HEK293 (cell line): ENCODE data around the gene SMO.
A peak's percentile ranks its signal among the peaks of the same experiment; 100 is the strongest.

ENCODE experiments used
- CTCF ChIA-PET: fragments of 350-600 bp; formaldehyde crosslinking; extraction: SDS; loops from one replicate; lab custom pipeline; 2021; ENCODE audit warnings: antibody characterized with exemption; lab: Yijun Ruan, JAX
- POLR2A ChIA-PET: fragments of 300-600 bp; formaldehyde crosslinking; extraction: SDS; loops from one replicate; lab custom pipeline; 2020; ENCODE audit warnings: antibody characterized with exemption, inconsistent platforms; lab: Yijun Ruan, JAX
- H3K27ac ChIP-seq: fragments of 200-500 bp; sonication (Bioruptor generic); 2 replicates; pipeline ENCODE4 v1.5.1; 2014; ENCODE audit warnings: low read depth, low read length, control low read depth, inconsistent platforms; ENCODE audit errors: extremely low read depth
- H3K36me3 ChIP-seq, 2 experiments: fragments of 200-500 bp in 1 of 2; sonication (Bioruptor generic) in 1 of 2; 1 replicate in 1 of 2; 2 replicates in 1 of 2; pipeline ENCODE4 v1.5.1; 2014 to 2017; ENCODE audit warnings: inconsistent platforms in 2 of 2, low read length in 2 of 2; ENCODE audit not compliant: control insufficient read depth in 2 of 2, insufficient read depth in 1 of 2
- H3K4me1 ChIP-seq: fragments of 200-500 bp; sonication (Bioruptor generic); 2 replicates; pipeline ENCODE4 v1.5.1; 2014; ENCODE audit warnings: mild to moderate bottlenecking, low read length, inconsistent platforms; ENCODE audit not compliant: control insufficient read depth, insufficient read depth
- H3K4me3 ChIP-seq: 2 replicates; pipeline ENCODE4 v1.5.1; 2011; ENCODE audit warnings: low read depth, mild to moderate bottlenecking, control low read depth, low read length, moderate library complexity
- H3K9me3 ChIP-seq: fragments of 200-500 bp; sonication (Bioruptor generic); 2 replicates; pipeline ENCODE4 v1.5.1; 2014; ENCODE audit warnings: low read depth, low read length, inconsistent platforms; ENCODE audit not compliant: control insufficient read depth, insufficient read depth
- EGR2 ChIP-seq: fragments of 450-650 bp; formaldehyde crosslinking; IDR thresholded peaks from 2 replicates; pipeline ENCODE4 v1.5.1; 2016; ENCODE audit warnings: low read depth, missing biosample characterization, missing genetic modification characterization
- GLIS1 ChIP-seq: fragments of 450-650 bp; formaldehyde crosslinking; IDR thresholded peaks from 2 replicates; pipeline ENCODE4 v1.5.1; 2016; ENCODE audit warnings: missing biosample characterization, missing genetic modification characterization
- IKZF3 ChIP-seq: fragments of 450-650 bp; IDR thresholded peaks from 2 replicates; pipeline ENCODE4 v1.5.0; 2018; ENCODE audit warnings: missing biosample characterization, mild to moderate bottlenecking, missing genetic modification characterization, moderate library complexity
- INSM2 ChIP-seq: fragments of 450-650 bp; formaldehyde crosslinking; IDR thresholded peaks from 2 replicates; pipeline ENCODE4 v1.5.1; 2016; ENCODE audit warnings: missing biosample characterization, missing genetic modification characterization
- KLF16 ChIP-seq: fragments of 450-650 bp; formaldehyde crosslinking; IDR thresholded peaks from 2 replicates; pipeline ENCODE4 v1.5.1; 2017; ENCODE audit warnings: missing biosample characterization, missing genetic modification characterization
- KLF8 ChIP-seq: fragments of 450-650 bp; formaldehyde crosslinking; IDR thresholded peaks from 2 replicates; pipeline ENCODE4 v1.5.1; 2016; ENCODE audit warnings: missing biosample characterization, missing genetic modification characterization
- MYNN ChIP-seq: fragments of 450-650 bp; formaldehyde crosslinking; IDR thresholded peaks from 2 replicates; pipeline ENCODE4 v1.5.1; 2016; ENCODE audit warnings: missing biosample characterization, missing genetic modification characterization, borderline replicate concordance
- PATZ1 ChIP-seq: fragments of 450-650 bp; formaldehyde crosslinking; IDR thresholded peaks from 2 replicates; pipeline ENCODE4 v1.5.1; 2016; ENCODE audit warnings: missing biosample characterization, missing genetic modification characterization
- PRDM1 ChIP-seq: fragments of 450-650 bp; formaldehyde crosslinking; IDR thresholded peaks from 2 replicates; pipeline ENCODE4; 2016; ENCODE audit warnings: missing biosample characterization, missing genetic modification characterization
- PRDM10 ChIP-seq: fragments of 450-650 bp; formaldehyde crosslinking; IDR thresholded peaks from 2 replicates; pipeline ENCODE4 v1.5.1; 2016; ENCODE audit warnings: missing biosample characterization, missing genetic modification characterization
- SALL2 ChIP-seq: fragments of 450-650 bp; formaldehyde crosslinking; IDR thresholded peaks from 2 replicates; pipeline ENCODE4 v1.5.0; 2017; ENCODE audit warnings: missing biosample characterization, mild to moderate bottlenecking, missing genetic modification characterization, borderline replicate concordance
- SCRT1 ChIP-seq: fragments of 450-650 bp; formaldehyde crosslinking; IDR thresholded peaks from 2 replicates; pipeline ENCODE4 v1.5.1; 2016; ENCODE audit warnings: missing biosample characterization, missing genetic modification characterization, borderline replicate concordance
- SP3 ChIP-seq: fragments of 450-650 bp; formaldehyde crosslinking; IDR thresholded peaks from 2 replicates; pipeline ENCODE4 v1.5.1; 2016; ENCODE audit warnings: missing biosample characterization, missing genetic modification characterization
- SP7 ChIP-seq: fragments of 450-650 bp; formaldehyde crosslinking; IDR thresholded peaks from 2 replicates; pipeline ENCODE4 v1.5.1; 2016; ENCODE audit warnings: missing biosample characterization, missing genetic modification characterization
- ZBTB48 ChIP-seq: fragments of 450-650 bp; formaldehyde crosslinking; IDR thresholded peaks from 2 replicates; pipeline ENCODE4 v1.5.1; 2016; ENCODE audit warnings: missing biosample characterization, missing genetic modification characterization
- ZEB2 ChIP-seq: fragments of 450-650 bp; formaldehyde crosslinking; IDR thresholded peaks from 2 replicates; pipeline ENCODE4 v1.5.1; 2016; ENCODE audit warnings: missing biosample characterization, missing genetic modification characterization
- ZFHX2 ChIP-seq: fragments of 450-650 bp; formaldehyde crosslinking; conservative IDR thresholded peaks from 2 replicates; pipeline ENCODE4 v1.5.1; 2016; ENCODE audit warnings: missing biosample characterization, missing genetic modification characterization
- ZFP37 ChIP-seq: fragments of 450-650 bp; formaldehyde crosslinking; IDR thresholded peaks from 2 replicates; pipeline ENCODE4 v1.5.1; 2016; ENCODE audit warnings: missing biosample characterization, missing genetic modification characterization
- ZIC2 ChIP-seq: fragments of 450-650 bp; formaldehyde crosslinking; IDR thresholded peaks from 2 replicates; pipeline ENCODE4 v1.5.1; 2016; ENCODE audit warnings: missing biosample characterization, missing genetic modification characterization
- ZNF24 ChIP-seq: fragments of 450-650 bp; formaldehyde crosslinking; IDR thresholded peaks from 2 replicates; pipeline ENCODE4 v1.5.1; 2016; ENCODE audit warnings: missing biosample characterization, missing genetic modification characterization
- ZNF366 ChIP-seq: fragments of 450-650 bp; formaldehyde crosslinking; conservative IDR thresholded peaks from 2 replicates; pipeline ENCODE4 v1.5.1; 2016; ENCODE audit warnings: missing biosample characterization, missing genetic modification characterization
- ZNF561 ChIP-seq: fragments of 450-650 bp; IDR thresholded peaks from 2 replicates; pipeline ENCODE4 v1.5.1; 2018; ENCODE audit warnings: missing biosample characterization, missing genetic modification characterization, borderline replicate concordance
- ZNF664 ChIP-seq: fragments of 450-650 bp; formaldehyde crosslinking; IDR thresholded peaks from 2 replicates; pipeline ENCODE4 v1.5.1; 2016; ENCODE audit warnings: missing biosample characterization, missing genetic modification characterization
- ZNF777 ChIP-seq: fragments of 450-650 bp; formaldehyde crosslinking; IDR thresholded peaks from 2 replicates; pipeline ENCODE4 v1.5.1; 2017; ENCODE audit warnings: missing biosample characterization, missing genetic modification characterization, borderline replicate concordance

SMO gene

GRCh38 chr7:129143724-129144094, 44.7 kb upstream of the SMO start:
- POLR2A ChIA-PET, result no interaction called here
- peak; percentile 100 for TF ChIP-seq ZNF664 (tag by site-specific recombination)
- TF ChIP-seq SP7 (tag by site-specific recombination), result no peak
- Histone ChIP-seq H3K4me1 (0 out of 2 replicates have a peak, but pooled peaks cover 2% of the 10 kb centered on the region), H3K9me3 (no peaks in the 10 kb centered on the region), H3K4me3 (peak overlapping the region; percentile 56), H3K36me3 (no peaks in the 10 kb centered on the region), H3K27ac (no peak overlapping the region)
- CTCF ChIA-PET, result interaction anchor here (0.6 to 1.4 kb wide), 6 partner anchors 20 to 133 kb away, joined by 3 to 7 read pairs (median 4); no protein-coding TSS in a partner anchor

- Histone ChIP-seq H3K4me3 (peak within 1 kb of the TSS; percentile 56), H3K4me1 (0 out of 2 replicates have a peak, but pooled peaks cover 2% of the 10 kb centered on the region), H3K9me3 (no peaks in the 10 kb centered on the region), H3K27ac (peak within 1 kb of the TSS; percentile 58; the same call in 1 of the 2 replicates), H3K36me3 (no peaks in the 10 kb centered on the region)
- POLR2A ChIA-PET, result no interaction called here
- CTCF ChIA-PET, result interaction anchor here (0.6 to 1.4 kb wide), 6 partner anchors 20 to 133 kb away, joined by 3 to 7 read pairs (median 4); no protein-coding TSS in a partner anchor
- TF ChIP-seq ZNF366 (tag by site-specific recombination) (peak; percentile 92), ZEB2 (tag by site-specific recombination) (peak; percentile 85), MYNN (tag by site-specific recombination) (no peak), SP3 (no peak), INSM2 (tag by site-specific recombination) (peak; percentile 70; the same call in 1 of the 2 replicates), EGR2 (peak; percentile 43; the same call in 1 of the 2 replicates), SALL2 (tag by site-specific recombination) (no peak), SCRT1 (tag by site-specific recombination) (peak; percentile 100), ZFHX2 (tag by site-specific recombination) (peak; percentile 79), KLF16 (tag by site-specific recombination) (peak; percentile 49; the same call in 1 of the 2 replicates), ZNF561 (tag by site-specific recombination) (0 out of 2 replicates have a peak, but pooled peaks have one; percentile 54), ZNF777 (0 out of 2 replicates have a peak, but pooled peaks have one; percentile 6), PRDM1 (tag by site-specific recombination) (peak; percentile 17; the same call in 1 of the 2 replicates), PRDM10 (peak; percentile 98), ZBTB48 (tag by site-specific recombination) (peak; percentile 98), GLIS1 (peak; percentile 88), KLF8 (tag by site-specific recombination) (peak; percentile 23), PATZ1 (peak; percentile 59), ZNF24 (tag by site-specific recombination) (0 out of 2 replicates have a peak, but pooled peaks have one; percentile 70), IKZF3 (tag by site-specific recombination) (peak; percentile 60; the same call in 1 of the 2 replicates), ZIC2 (peak; percentile 26; the same call in 1 of the 2 replicates), ZFP37 (tag by site-specific recombination) (0 out of 2 replicates have a peak, but pooled peaks have one; percentile 36), SP7 (tag by site-specific recombination) (peak; percentile 65)
Observed at GRCh38 chr7:129144095-129144833, 44.2 kb upstream of the SMO start, which contains the start of gene TSPAN33. TSPAN33 (plus strand) TSS chr7:129144707; CDS start chr7:129144981, 274 bp downstream.
